ENCODE measurements around the gene FGGY. TPM values are rescaled to one million over a fixed set of nuclear protein-coding genes. Genes with fewer than 3 reads are reported as not detected.

FGGY gene
- total and polyA plus RNA-seq, 11 donors = 7.2 to 42.9 (median 32.0) TPM

DNA sequence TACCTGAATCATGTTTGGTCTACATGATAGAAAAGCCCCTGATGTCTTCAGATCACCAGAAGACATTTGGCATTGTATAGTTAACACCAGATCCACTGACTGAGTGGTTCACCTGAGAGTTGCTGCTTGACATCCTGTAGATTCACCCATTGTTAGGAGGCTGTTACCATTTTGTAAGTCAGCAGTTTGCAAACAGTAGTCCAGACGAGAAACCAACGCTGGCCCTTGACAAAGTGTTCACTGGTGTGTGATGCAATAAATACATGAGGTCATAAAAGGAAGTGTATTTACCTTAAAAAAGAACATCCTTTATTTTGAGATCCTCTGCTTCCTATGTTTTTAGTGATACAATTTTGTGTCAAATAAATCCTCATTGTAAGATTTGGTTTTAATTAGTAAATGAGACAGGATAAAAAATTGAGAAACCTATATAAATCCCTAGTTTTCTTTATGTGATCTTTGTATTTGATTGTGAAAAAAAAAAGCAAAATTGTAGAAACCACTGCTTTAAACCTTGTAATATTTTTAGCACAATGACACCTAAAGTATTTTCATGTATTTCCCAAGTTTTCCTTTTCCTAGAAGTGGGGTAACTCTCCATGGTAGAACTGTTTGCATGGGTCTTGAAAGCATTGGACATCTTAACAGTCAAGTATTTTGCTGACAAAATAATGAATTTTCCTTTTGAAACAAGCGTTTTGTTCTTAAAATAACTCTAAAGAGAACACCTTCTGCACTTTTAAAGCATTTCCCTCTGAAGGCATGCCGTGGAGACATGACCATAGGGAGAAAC lies 204.3 kb downstream of the FGGY start:
- intact Hi-C loops (cut with DNase I) = no loop called here
- no peak for DNase-seq
- WGBS, 4 donors = 70 to 77% (median 72%) methylated on average over 4 of the region's 4 CpGs
- Histone ChIP-seq H3K27ac (no peak overlapping the region), H3K4me3 (no peak overlapping the region), H3K9me3 (peaks cover 0 to 2% (median 0%) of the 10 kb centered on the region in 12 donors), H3K27me3 (no peaks in the 10 kb centered on the region), H3K36me3 (no peaks in the 10 kb centered on the region), H3K4me1 (peaks cover 0 to 31% (median 5%) of the 10 kb centered on the region in 12 donors)
- ATAC-seq = no peak
- TF ChIP-seq, protein P1, sequence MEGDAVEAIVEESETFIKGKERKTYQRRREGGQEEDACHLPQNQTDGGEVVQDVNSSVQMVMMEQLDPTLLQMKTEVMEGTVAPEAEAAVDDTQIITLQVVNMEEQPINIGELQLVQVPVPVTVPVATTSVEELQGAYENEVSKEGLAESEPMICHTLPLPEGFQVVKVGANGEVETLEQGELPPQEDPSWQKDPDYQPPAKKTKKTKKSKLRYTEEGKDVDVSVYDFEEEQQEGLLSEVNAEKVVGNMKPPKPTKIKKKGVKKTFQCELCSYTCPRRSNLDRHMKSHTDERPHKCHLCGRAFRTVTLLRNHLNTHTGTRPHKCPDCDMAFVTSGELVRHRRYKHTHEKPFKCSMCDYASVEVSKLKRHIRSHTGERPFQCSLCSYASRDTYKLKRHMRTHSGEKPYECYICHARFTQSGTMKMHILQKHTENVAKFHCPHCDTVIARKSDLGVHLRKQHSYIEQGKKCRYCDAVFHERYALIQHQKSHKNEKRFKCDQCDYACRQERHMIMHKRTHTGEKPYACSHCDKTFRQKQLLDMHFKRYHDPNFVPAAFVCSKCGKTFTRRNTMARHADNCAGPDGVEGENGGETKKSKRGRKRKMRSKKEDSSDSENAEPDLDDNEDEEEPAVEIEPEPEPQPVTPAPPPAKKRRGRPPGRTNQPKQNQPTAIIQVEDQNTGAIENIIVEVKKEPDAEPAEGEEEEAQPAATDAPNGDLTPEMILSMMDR (IDR thresholded peaks at IDR 0.05) = no peak
- TF ChIP-seq POLR2A (IDR thresholded peaks at IDR 0.05) = no peak

DNA sequence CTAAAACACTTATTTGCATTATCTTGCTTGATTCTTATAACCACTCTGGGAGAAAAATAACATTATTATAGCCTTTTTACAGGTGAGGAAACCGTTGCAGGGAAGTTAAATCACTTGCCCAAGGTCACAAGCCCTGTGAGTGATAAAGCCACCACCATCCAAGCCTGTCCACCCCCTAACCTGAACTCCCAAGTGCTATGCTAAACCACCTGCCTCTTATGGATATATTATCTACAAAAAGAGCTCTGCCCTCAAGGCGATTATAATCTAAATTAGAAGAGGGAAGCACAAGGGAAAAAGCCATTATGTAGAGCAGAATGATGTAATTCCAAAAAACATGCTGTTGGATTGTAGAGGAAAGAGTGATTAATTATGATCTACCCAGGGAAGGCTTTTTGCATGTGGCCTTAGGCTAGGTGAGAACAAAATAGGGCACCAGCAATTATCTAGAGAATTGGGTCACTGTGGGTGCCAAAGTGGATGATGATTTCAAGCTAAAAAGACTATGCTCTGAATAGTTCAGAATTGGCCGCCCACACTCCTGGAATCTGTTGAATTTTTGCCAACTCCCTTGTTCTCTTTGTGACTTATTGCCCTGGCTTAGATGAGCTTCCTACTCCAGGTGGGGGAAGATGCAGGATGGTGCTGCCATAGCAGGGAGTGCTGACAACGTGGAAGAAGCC lies 205.3 kb downstream of the FGGY start:
- Histone ChIP-seq H3K4me3 (no peak overlapping the region), H3K27me3 (no peaks in the 10 kb centered on the region), H3K27ac (no peak overlapping the region), H3K4me1 (peaks cover 0 to 33% (median 6%) of the 10 kb centered on the region in 12 donors), H3K9me3 (no peaks in the 10 kb centered on the region), H3K36me3 (no peaks in the 10 kb centered on the region)
- DNase-seq (no peak), ATAC-seq (no peak)
- intact Hi-C loops (cut with DNase I) = no loop called here
- 80 to 89% (median 87%) methylated on average over 4 of the region's 4 CpGs for WGBS, 4 donors
- TF ChIP-seq, protein P1 (IDR thresholded peaks at IDR 0.05) = no peak
- TF ChIP-seq POLR2A (IDR thresholded peaks at IDR 0.05) = no peak

DNA sequence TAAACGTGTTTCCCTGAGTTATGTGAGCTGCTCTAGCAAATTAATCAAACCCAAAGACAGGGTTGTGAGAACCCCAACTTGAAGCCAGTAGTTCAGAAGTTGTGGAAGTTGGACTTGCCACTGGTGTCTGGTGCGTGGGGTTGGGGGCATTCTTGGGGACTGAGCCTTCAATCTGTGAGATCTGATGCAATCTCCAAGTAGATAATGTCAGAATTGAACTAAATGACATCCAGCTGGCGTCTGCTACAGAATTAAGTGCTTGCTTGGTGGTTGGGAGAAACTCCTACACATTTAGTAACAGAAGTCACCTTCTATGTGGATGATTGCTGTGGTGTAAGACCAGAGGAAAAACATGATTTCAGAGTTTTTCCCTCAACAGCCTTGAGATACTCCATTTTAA lies 207.4 kb downstream of the FGGY start:
- no peaks in the 10 kb centered on the region for H3K36me3 ChIP-seq
- peaks cover 0 to 33% (median 0%) of the 10 kb centered on the region in 12 donors for H3K4me1 ChIP-seq
- no peak overlapping the region for H3K4me3 ChIP-seq
- ATAC-seq = no peak
- H3K27ac ChIP-seq = no peak overlapping the region
- H3K9me3 ChIP-seq = no peaks in the 10 kb centered on the region
- no peaks in the 10 kb centered on the region for H3K27me3 ChIP-seq
- WGBS, 4 donors = 84 to 95% (median 92%) methylated on average over 3 of the region's 3 CpGs
- TF ChIP-seq, protein P1 (IDR thresholded peaks at IDR 0.05) = no peak
- TF ChIP-seq POLR2A (IDR thresholded peaks at IDR 0.05) = no peak
- intact Hi-C loops (cut with DNase I) = no loop called here
- no peak for DNase-seq

DNA sequence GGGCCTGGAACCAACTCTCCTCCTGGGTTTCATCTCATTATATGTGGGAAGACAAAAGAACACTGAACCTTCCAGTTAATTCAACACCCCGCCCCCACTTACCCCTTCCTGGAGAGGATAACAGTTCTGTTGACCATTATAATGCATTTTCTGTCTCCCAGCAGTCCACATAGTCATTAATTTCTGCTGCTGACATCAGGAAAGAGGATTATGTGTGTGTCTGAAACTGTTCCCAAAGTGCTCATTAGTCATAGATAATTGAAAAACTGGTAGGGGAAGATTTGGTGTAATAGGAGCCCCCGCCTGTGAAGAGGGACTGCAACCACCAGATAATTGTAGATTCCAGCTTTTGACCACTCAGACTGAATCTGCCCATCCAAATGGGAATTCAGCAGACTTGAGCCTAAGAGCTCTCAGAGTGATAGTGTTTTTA lies 208.7 kb downstream of the FGGY start:
- H3K27ac ChIP-seq = no peak overlapping the region
- H3K27me3 ChIP-seq = no peaks in the 10 kb centered on the region
- 91 to 98% (median 96%) methylated on average over 2 of the region's 2 CpGs for WGBS, 4 donors
- H3K4me1 ChIP-seq = peaks cover 0 to 23% (median 0%) of the 10 kb centered on the region in 12 donors
- TF ChIP-seq, protein P1 (IDR thresholded peaks at IDR 0.05) = no peak
- TF ChIP-seq POLR2A (IDR thresholded peaks at IDR 0.05) = no peak
- H3K9me3 ChIP-seq = no peaks in the 10 kb centered on the region
- intact Hi-C loops (cut with DNase I) = no loop called here
- H3K36me3 ChIP-seq = no peaks in the 10 kb centered on the region
- no peak overlapping the region for H3K4me3 ChIP-seq
- DNase-seq (no peak), ATAC-seq (no peak)
